Mesendoderm (in vitro differentiated cells): Measurements from ENCODE around the gene GALNT18.

ENCODE experiments used
- DNase-seq: peaks from one replicate; pipeline ENCODE4 v3.0.0; 2013
- H2AK5ac ChIP-seq: 2 replicates; pipeline ENCODE4 v1.6.1; 2013; ENCODE audit warnings: low read length, inconsistent platforms
- H2BK120ac ChIP-seq: 2 replicates; pipeline ENCODE4 v1.6.1; 2013; ENCODE audit warnings: low read depth, mild to moderate bottlenecking, low read length, moderate library complexity, mixed read lengths
- H2BK15ac ChIP-seq: replicated peaks from 2 replicates; pipeline ENCODE4 v1.6.1; 2013; ENCODE audit warnings: low read depth, mild to moderate bottlenecking, moderate library complexity
- H2BK5ac ChIP-seq: 2 replicates; pipeline ENCODE4 v1.6.1; 2013; ENCODE audit warnings: low read length, inconsistent platforms
- H3K18ac ChIP-seq: 2 replicates; pipeline ENCODE4 v1.6.1; 2013; ENCODE audit warnings: mild to moderate bottlenecking, low read length, mixed read lengths
- H3K23ac ChIP-seq: one replicate; pipeline ENCODE4 v1.6.1; 2013; ENCODE audit warnings: low read length
- H3K27ac ChIP-seq: 2 replicates; pipeline ENCODE4 v1.5.1; 2013; ENCODE audit warnings: low read depth, mild to moderate bottlenecking, inconsistent platforms, low read length, moderate library complexity
- H3K27me3 ChIP-seq: 2 replicates; pipeline ENCODE4 v1.6.1; 2013; ENCODE audit warnings: low read length, control low read depth, mild to moderate bottlenecking, inconsistent platforms; ENCODE audit not compliant: insufficient read depth, poor library complexity
- H3K36me3 ChIP-seq: 2 replicates; pipeline ENCODE4 v1.6.1; 2013; ENCODE audit warnings: low read length, inconsistent platforms; ENCODE audit not compliant: control insufficient read depth, insufficient read depth
- H3K4ac ChIP-seq: one replicate; pipeline ENCODE4 v1.6.1; 2013; ENCODE audit warnings: low read depth, mild to moderate bottlenecking, low read length, moderate library complexity
- H3K4me1 ChIP-seq: 2 replicates; pipeline ENCODE4 v1.6.1; 2013; ENCODE audit warnings: low read depth, low read length, inconsistent platforms; ENCODE audit not compliant: control insufficient read depth
- H3K4me2 ChIP-seq: 2 replicates; pipeline ENCODE4 v1.6.1; 2013; ENCODE audit warnings: low read length
- H3K4me3 ChIP-seq: 2 replicates; pipeline ENCODE4 v1.5.1; 2013; ENCODE audit warnings: mild to moderate bottlenecking, low read length
- H3K56ac ChIP-seq: one replicate; pipeline ENCODE4 v1.6.1; 2013; ENCODE audit warnings: low read length
- H3K79me1 ChIP-seq: 2 replicates; pipeline ENCODE4 v1.6.1; 2013; ENCODE audit warnings: low read length, inconsistent platforms
- H3K79me2 ChIP-seq: 2 replicates; pipeline ENCODE4 v1.6.1; 2013; ENCODE audit warnings: mild to moderate bottlenecking, low read length; ENCODE audit not compliant: control insufficient read depth, insufficient read depth
- H3K9ac ChIP-seq: 2 replicates; pipeline ENCODE4 v1.6.1; 2013; ENCODE audit warnings: low read length, inconsistent platforms
- H4K5ac ChIP-seq: one replicate; pipeline ENCODE4 v1.6.1; 2013; ENCODE audit warnings: low read length
- H4K8ac ChIP-seq: one replicate; pipeline ENCODE4 v1.6.1; 2013; ENCODE audit warnings: low read depth, mild to moderate bottlenecking, control low read depth, low read length, moderate library complexity
- WGBS: extraction: QIAGEN DNeasy Blood & Tissue Kit; methylation state at CpG from one replicate; pipeline ENCODE4 v1.1.7; 2013; ENCODE audit warnings: low lambda C conversion rate, missing lambda C conversion rate; ENCODE audit not compliant: insufficient coverage; ENCODE audit errors: extremely low coverage; 5-methylcytosine and 5-hydroxymethylcytosine counted together

Gene GALNT18

DNA sequence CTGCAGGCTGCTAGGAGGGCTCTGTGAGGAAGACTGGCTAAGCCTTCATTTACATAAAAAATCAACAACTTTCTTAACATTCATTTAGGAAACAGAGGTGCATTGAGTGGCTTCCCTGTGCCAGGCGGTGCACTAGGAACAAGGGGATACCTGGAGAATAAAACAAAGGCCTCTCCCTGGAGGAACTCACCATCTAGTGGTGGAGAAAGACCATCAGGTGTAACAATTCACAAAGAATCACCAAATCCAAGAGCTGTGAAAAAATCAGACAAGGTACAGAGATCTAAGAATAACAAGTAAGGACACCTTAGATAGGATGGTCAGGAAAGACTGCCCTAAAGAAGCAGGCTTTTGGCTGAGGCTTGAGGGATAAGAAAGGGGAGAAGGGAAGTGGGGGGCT lies 309.1 kb downstream of the GALNT18 start:
- H4K8ac ChIP-seq = no peak overlapping the region
- WGBS = no CpG with 5 or more reads among the region's 1 CpG
- no peak overlapping the region for H2BK5ac ChIP-seq
- H3K79me2 ChIP-seq = no peaks in the 10 kb centered on the region
- no peaks in the 10 kb centered on the region for H3K79me1 ChIP-seq
- no peak overlapping the region for H3K23ac ChIP-seq
- H2BK15ac ChIP-seq = no peak overlapping the region
- H3K4me1 ChIP-seq = no peaks in the 10 kb centered on the region
- no peak overlapping the region for H3K4me2 ChIP-seq
- H2AK5ac ChIP-seq = no peak overlapping the region
- H2BK120ac ChIP-seq = no peak overlapping the region
- no peaks in the 10 kb centered on the region for H3K36me3 ChIP-seq
- H4K5ac ChIP-seq = no peak overlapping the region
- no peak overlapping the region for H3K56ac ChIP-seq
- no peaks in the 10 kb centered on the region for H3K27me3 ChIP-seq
- no peak overlapping the region for H3K4me3 ChIP-seq
- H3K27ac ChIP-seq = no peak overlapping the region
- no peak overlapping the region for H3K9ac ChIP-seq
- no peak overlapping the region for H3K18ac ChIP-seq
- H3K4ac ChIP-seq = no peak overlapping the region
- DNase-seq = no peak

DNA sequence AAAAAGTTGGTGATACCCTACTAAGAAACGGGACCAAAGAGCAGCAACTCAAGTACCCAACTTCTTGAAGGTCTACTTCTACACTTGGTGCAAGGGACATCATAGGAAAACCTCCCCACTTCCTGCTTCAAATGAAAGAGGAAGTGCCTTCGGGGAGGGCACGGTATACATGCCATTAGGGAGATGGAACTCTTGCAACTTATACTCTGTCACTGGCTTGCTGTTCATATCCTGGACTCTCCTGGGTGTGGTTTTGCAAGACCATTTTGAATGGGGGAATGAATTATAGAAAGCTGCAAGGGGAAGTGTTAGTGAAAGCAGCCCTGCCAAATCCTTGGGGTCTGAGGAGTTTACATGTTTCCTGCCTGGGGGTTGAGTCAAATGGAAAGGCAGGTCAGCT lies 310.6 kb downstream of the GALNT18 start:
- Histone ChIP-seq H3K18ac (no peak overlapping the region), H4K8ac (no peak overlapping the region), H2BK120ac (no peak overlapping the region), H2AK5ac (no peak overlapping the region), H3K23ac (no peak overlapping the region), H3K27ac (no peak overlapping the region), H2BK5ac (no peak overlapping the region), H3K27me3 (no peaks in the 10 kb centered on the region), H3K79me1 (no peaks in the 10 kb centered on the region), H3K4me1 (no peaks in the 10 kb centered on the region), H3K56ac (no peak overlapping the region), H4K5ac (no peak overlapping the region), H2BK15ac (no peak overlapping the region), H3K4me2 (no peak overlapping the region), H3K36me3 (no peaks in the 10 kb centered on the region), H3K9ac (no peak overlapping the region), H3K4me3 (no peak overlapping the region), H3K4ac (no peak overlapping the region), H3K79me2 (no peaks in the 10 kb centered on the region)
- WGBS = no CpG with 5 or more reads among the region's 3 CpGs
- no peak for DNase-seq

DNA sequence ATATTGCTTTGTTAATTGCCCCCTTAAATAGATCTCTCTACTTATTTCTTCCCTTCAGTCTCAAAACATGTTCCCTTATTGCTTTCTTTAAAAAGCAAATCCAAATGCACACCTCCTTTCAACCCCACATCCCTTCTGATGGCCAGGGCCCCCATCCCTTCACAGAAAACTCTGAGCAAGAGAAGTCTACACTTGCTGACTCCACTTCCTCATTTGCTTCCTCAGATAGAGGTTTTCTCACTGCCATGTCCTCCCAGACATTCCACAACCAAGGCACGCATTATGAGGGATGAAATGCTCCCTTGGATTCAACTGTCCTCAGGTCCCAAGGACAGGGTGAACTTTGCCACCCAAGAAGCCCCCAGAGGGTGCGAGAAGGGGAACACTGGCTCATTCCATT lies 311.9 kb downstream of the GALNT18 start:
- H3K79me1 ChIP-seq = no peaks in the 10 kb centered on the region
- H3K4ac ChIP-seq = no peak overlapping the region
- no peak overlapping the region for H3K56ac ChIP-seq
- no peak for DNase-seq
- no peak overlapping the region for H4K8ac ChIP-seq
- WGBS = no CpG with 5 or more reads among the region's 2 CpGs
- H3K23ac ChIP-seq = no peak overlapping the region
- H2BK15ac ChIP-seq = no peak overlapping the region
- H3K4me3 ChIP-seq = no peak overlapping the region
- H3K4me1 ChIP-seq = no peaks in the 10 kb centered on the region
- H3K27me3 ChIP-seq = no peaks in the 10 kb centered on the region
- no peak overlapping the region for H4K5ac ChIP-seq
- no peak overlapping the region for H3K9ac ChIP-seq
- H2BK120ac ChIP-seq = no peak overlapping the region
- H3K36me3 ChIP-seq = no peaks in the 10 kb centered on the region
- H3K18ac ChIP-seq = no peak overlapping the region
- no peak overlapping the region for H3K4me2 ChIP-seq
- H3K79me2 ChIP-seq = no peaks in the 10 kb centered on the region
- H3K27ac ChIP-seq = no peak overlapping the region
- no peak overlapping the region for H2BK5ac ChIP-seq
- no peak overlapping the region for H2AK5ac ChIP-seq

DNA sequence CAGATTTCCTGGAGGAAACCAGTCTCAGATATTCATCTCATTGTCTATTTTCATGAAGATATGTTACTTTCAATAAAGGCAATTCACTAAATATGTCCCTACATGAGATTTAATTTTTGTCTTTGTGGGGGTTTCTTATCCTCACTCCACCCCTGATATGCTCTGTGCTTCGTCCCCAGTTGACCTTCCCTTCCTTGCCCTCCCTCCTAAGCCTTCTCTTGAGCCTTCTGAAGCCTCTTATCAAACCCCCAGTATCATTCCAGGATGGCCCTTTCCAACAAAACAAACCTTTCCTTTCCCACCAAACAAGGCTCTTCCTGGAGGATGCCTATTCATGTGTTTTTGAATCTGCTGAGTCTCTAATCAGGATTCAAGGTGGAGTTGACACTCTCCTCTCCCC lies 313.6 kb downstream of the GALNT18 start:
- Histone ChIP-seq H3K18ac (no peak overlapping the region), H2BK15ac (no peak overlapping the region), H3K23ac (no peak overlapping the region), H3K4me2 (no peak overlapping the region), H2BK120ac (no peak overlapping the region), H3K56ac (no peak overlapping the region), H4K5ac (no peak overlapping the region), H3K79me1 (no peaks in the 10 kb centered on the region), H3K36me3 (no peaks in the 10 kb centered on the region), H3K4me1 (no peaks in the 10 kb centered on the region), H2BK5ac (no peak overlapping the region), H3K27ac (no peak overlapping the region), H3K9ac (no peak overlapping the region), H3K4me3 (no peak overlapping the region), H3K4ac (no peak overlapping the region), H2AK5ac (no peak overlapping the region), H3K79me2 (no peaks in the 10 kb centered on the region), H4K8ac (no peak overlapping the region), H3K27me3 (no peaks in the 10 kb centered on the region)
- no peak for DNase-seq
- WGBS = no CpG with 5 or more reads among the region's 1 CpG

DNA sequence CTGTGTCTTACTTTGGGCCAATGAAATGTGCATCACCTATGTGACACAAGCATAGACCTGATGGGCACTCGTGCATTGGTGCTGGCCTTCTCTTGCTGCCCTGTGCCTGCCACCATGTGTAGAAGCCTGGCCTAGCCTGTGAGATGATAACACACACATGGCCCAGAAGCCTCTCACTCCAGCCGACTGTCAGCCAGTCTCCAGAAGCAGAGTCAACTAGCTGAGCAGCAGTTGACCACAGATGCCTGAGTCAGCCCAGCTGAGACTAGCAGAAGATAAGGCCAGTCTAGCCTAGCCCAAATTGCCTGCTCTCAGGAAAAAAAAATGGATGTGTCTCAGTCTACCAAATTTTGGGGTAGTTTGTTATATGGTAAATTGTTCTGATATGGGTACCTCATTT lies 314.9 kb downstream of the GALNT18 start:
- no peak overlapping the region for H3K4me2 ChIP-seq
- H4K5ac ChIP-seq = no peak overlapping the region
- no peak overlapping the region for H2AK5ac ChIP-seq
- no peak overlapping the region for H2BK5ac ChIP-seq
- DNase-seq = no peak
- no peak overlapping the region for H3K18ac ChIP-seq
- H3K4me1 ChIP-seq = no peaks in the 10 kb centered on the region
- H3K36me3 ChIP-seq = no peaks in the 10 kb centered on the region
- no CpG with 5 or more reads among the region's 2 CpGs for WGBS
- H3K9ac ChIP-seq = no peak overlapping the region
- H2BK15ac ChIP-seq = no peak overlapping the region
- no peak overlapping the region for H3K56ac ChIP-seq
- no peak overlapping the region for H3K27ac ChIP-seq
- no peak overlapping the region for H2BK120ac ChIP-seq
- H4K8ac ChIP-seq = no peak overlapping the region
- H3K79me1 ChIP-seq = no peaks in the 10 kb centered on the region
- H3K4ac ChIP-seq = no peak overlapping the region
- H3K79me2 ChIP-seq = no peaks in the 10 kb centered on the region
- no peak overlapping the region for H3K23ac ChIP-seq
- no peaks in the 10 kb centered on the region for H3K27me3 ChIP-seq
- no peak overlapping the region for H3K4me3 ChIP-seq

DNA sequence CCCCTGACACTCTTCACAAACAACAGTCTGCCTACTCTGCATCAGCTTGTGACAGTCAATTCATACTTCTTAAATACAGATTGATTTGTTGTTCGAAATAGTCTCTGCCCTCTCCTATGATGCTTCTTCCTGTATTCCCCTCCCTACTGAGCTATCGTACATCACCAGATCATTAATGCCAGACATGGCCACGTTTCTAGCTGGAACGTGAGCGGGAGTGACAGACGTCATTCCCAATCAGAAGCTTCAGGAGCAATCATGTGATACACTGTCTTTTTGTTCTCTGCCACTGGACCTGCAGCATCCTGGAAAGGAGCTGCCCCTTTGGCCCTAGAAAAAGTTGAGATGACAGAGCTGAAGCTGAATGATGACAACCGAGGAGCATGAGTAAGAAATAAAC lies 317.3 kb downstream of the GALNT18 start:
- Histone ChIP-seq H2BK15ac (no peak overlapping the region), H4K5ac (no peak overlapping the region), H3K27me3 (no peaks in the 10 kb centered on the region), H3K4me3 (no peak overlapping the region), H3K36me3 (no peaks in the 10 kb centered on the region), H3K9ac (no peak overlapping the region), H3K23ac (no peak overlapping the region), H3K18ac (no peak overlapping the region), H3K4me2 (no peak overlapping the region), H2BK120ac (no peak overlapping the region), H3K27ac (no peak overlapping the region), H3K4ac (no peak overlapping the region), H3K56ac (no peak overlapping the region), H3K79me2 (no peaks in the 10 kb centered on the region), H2BK5ac (no peak overlapping the region), H3K4me1 (no peaks in the 10 kb centered on the region), H4K8ac (no peak overlapping the region), H3K79me1 (no peaks in the 10 kb centered on the region), H2AK5ac (no peak overlapping the region)
- no CpG with 5 or more reads among the region's 7 CpGs for WGBS
- DNase-seq = no peak
